CD4-positive, alpha-beta T cell treated with Interleukin-15 for 4 hours (primary cell): ENCODE measurements around the gene GPR141.

ENCODE experiments used
- DNase-seq: peaks from one replicate; pipeline ENCODE4 v3.0.0-alpha.2; 2020; ENCODE audit warnings: low spot score

The GPR141 gene

DNA sequence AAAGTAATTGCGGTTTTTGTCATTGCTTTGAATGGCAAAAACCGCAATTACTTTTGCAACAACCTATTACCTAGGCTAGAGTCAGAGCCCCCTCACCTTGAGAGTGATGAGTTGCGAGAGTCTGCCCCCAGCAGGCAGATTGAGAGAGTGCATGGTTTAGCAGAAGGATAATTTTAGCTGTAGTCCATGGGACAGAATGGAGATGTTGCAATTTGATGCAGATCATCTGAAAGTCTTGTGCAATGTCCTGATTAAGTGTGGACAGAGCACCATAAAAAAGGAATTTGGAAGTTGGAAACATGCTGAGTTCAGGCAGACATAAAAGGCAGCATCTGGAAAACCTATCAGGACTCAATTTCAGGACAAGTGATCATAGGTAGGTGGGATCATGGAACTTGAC is 48.7 kb downstream of the GPR141 start:
- DNase-seq = peak; percentile 19

DNA sequence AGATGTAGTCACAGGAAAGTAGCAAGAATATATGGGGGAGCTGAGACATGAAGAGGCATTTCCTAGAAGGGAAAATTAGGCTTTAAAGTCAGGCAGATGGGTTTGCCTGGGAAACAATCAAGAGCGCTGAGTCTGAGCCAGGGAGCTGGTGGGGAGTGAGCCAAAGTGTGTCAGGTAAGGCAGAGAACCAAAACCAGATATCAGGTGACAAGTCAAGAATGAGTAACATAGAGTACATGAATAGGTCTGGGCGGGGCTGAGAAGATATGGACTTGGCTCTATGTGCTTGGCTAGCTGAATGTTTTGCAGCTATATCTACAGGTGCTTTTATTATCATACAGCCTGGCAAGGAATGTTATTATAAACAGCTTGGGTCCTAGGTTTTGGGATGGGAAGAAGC is 49.3 kb downstream of the GPR141 start:
- no peak for DNase-seq

DNA sequence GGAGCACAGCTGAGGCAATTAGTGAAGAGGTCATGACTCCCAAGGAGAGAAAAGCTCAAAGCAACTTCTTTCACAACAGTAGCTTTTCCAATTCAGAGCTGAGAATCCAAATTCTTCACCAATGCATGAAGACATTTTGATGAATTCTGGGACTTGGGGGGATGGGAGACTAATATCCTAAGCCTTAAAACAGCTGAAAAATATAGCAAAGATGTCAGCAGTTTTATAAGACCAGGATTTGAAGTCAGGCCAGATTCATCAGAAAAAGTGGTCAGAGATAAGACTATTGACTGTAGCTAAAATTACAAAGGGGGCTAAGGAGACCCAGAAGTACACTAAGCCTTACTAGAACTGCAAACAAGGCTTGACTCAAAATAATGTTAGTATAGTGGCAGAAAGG is 51.6 kb downstream of the GPR141 start:
- no peak for DNase-seq

DNA sequence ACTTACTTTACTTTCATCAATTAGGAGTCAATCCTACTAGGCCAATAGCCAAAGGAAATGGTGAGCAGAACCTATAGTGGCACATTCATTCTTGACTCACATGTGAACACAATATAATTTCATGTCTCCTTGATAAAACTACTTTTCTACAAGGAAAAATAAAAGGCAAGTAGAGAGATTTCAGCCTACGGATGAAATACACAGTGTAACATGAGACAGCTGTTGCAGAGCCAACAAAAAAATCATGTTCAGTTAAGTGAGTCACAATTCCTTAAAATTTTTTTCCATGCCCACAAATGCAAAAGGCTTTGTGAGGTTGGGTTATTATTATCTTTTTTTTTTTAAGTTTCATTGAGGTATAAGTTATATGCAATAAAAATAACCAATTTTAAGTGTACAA is 54.8 kb downstream of the GPR141 start:
- DNase-seq = no peak

DNA sequence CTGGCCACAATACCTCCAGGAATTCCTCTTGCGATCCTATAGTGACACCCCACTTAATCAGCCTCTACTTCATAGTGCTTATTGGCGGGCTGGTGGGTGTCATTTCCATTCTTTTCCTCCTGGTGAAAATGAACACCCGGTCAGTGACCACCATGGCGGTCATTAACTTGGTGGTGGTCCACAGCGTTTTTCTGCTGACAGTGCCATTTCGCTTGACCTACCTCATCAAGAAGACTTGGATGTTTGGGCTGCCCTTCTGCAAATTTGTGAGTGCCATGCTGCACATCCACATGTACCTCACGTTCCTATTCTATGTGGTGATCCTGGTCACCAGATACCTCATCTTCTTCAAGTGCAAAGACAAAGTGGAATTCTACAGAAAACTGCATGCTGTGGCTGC is 56.8 kb downstream of the GPR141 start:
- DNase-seq = no peak

DNA sequence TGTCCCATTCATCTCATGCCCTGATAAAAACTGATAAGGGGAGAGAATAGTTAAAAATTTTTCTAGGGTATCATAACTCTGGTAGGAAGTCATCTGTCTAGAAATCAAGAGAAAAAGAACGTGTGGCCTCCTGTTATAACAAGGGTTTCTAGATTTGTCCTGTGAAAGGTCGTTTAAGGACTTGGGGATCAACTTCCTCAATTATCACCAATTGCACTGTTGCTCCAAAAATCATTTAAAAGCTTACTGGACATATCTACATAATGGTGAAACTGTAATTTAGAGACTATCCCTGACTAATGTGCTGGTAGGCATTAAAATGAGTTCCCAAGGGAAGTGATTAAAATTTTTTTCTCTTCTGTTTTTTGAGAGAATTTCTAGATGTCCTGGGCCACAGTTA is 58.2 kb downstream of the GPR141 start:
- no peak for DNase-seq

DNA sequence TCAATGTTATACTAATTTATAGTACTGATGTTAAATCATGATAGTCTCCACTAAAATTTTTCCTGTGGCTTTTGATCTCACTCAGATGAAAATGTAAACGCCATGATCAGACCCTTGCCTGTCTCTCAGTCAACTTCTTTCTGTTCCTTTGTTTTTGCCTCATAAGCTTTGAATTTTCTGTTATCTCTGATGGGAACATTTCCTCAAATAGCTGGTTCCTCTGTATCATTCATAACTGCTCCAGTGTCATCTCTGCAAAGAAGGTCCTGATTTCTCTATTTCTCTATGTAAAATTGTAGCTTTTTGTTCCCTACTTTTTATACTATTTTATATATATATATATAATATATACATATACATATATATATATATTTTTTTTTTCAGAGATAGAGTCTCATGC is 67.5 kb downstream of the GPR141 start:
- DNase-seq = no peak

DNA sequence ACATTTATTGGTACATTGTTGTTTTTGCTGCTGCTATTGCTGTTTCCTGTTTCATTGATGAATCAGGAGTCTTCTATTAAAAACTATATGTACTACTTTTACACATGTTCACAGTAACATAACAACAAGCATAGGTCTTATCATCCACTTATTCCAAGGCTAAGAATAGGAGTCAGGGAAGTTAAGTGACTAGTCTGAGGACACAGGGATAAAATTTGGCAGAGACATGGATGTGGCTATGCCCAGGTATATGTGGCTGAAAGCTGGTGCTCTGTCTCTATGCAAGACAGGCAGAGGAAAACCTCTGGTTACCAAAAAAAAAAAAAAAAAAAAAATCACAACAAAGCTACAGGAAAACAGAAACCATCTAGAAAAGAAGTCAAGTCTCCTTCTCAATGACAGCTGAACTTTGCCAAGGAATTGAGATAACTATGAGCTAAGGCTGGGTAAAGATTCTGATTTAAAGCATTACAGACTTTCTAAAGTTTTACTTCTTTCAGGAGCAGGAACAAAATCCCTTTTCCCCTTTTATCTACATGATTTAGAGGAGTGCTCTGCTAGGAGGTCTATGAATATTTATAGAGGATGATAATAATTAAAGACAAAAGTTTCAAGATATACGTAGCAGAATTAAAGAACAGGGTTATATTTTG is 70.0 kb downstream of the GPR141 start:
- no peak for DNase-seq

DNA sequence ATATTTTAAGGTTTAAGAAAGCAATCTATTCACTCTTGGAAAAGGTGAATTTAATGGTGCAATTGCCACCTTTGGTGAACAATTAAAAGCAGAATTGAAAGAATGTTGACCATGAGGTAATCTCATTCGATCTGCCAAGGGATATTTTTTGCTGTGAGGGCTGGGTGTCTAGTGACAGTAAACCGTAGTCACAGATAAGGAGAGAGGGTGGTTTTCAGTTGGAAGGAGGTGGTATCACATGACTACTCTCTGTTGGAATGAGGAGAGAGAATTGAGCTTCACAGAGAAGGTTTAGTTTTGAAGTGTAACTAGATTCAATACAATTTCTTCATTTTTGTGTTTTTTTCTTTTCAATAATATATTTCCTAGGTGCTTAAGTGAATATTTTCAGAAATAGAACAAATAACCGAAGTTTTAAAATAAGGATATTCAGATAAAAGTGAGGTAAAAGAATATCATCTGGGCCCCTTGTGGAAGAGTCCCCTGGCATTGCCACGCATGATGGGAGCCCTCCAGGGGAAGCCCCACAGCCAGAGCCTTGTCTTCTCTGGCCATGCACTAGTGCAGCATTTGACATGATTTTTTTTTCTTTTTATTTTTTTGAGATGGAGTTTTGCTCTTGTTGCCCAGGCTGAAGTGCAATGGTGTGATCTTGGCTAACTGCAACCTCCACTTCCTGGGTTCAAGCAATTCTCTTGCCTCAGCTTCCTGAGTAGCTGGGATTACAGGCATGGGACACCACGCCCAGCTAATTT is 73.4 kb downstream of the GPR141 start:
- no peak for DNase-seq

DNA sequence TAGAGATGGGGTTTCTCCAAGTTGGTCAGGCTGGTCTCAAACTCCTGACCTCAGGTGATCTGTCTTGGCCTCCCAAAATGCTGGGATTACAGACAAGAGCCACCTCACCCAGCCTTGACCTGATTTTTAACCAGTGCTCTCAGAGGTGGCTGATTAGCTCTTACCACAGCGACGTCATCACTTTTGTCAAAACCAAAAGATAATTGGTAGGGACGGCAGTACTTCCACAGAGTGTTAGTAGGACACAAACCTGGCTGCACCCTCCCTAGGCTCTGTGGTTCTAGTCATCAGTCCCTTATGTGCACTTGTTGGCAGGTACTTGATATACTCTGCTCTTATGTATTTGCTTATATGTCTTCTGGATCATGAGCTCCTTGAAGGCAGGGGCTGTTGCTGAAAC is 74.0 kb downstream of the GPR141 start:
- DNase-seq = no peak

DNA sequence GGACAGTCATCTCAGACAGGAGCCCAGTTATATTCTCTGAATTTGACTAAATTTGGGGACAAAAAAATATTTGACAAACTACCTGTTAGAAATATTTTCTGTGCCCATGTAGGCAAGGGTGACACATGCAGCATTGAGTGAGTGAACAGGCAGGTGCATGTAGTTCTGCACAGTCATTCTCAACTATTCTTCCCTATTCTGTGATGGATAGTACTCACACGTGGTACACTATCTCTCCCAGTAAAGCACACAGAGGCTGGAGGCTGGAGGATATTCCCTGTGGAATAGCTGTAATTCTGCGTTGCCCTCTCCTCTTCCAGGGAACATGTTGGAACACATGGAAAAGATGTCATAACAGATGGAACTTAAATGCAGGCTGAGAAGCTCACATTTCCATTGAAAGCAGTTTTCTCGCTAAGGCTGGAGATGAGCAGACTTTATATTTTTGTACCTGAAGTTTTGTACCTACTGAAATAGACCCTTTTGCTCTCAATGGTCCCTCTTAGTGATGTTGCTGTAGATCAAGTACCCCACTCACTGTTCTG is 75.0 kb downstream of the GPR141 start:
- DNase-seq = no peak

DNA sequence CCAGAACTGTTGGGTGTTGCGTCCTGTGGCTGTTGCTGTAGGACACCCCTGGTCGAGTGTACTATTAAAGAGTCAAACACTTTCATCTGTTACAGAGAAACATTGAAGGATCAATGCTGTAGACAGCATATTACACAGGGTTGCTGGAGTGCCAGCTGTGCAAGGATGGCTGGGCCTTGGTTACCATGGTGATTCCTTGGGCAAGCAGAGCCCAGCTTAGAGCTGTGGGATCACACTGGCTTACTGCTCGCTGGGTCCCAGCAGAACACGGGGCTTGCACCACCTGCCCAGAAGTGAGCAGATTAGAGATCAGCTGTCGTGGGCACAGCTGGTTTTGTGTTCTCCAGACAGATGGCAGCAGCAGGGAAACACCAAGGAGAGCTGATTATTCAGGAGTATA is 76.0 kb downstream of the GPR141 start:
- DNase-seq = no peak

DNA sequence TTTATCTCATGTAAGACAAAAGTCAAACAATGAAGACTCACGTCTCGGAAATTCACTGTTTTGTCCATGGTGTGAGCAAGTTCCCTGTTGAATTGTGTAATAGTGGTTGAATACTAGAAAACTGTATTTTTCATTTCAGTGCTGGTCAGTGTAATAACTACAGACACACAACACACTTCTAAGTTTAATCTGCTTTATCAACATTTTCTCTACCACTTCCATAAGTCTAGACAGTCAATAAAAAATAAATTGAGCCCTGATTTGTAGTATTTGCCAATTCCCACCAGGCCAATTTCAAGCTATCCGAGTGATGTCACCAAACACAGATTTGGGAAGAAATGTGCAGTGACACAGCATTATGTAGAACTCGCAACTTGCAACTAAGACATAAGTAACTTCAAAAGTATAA is 81.9 kb downstream of the GPR141 start:
- no peak for DNase-seq

DNA sequence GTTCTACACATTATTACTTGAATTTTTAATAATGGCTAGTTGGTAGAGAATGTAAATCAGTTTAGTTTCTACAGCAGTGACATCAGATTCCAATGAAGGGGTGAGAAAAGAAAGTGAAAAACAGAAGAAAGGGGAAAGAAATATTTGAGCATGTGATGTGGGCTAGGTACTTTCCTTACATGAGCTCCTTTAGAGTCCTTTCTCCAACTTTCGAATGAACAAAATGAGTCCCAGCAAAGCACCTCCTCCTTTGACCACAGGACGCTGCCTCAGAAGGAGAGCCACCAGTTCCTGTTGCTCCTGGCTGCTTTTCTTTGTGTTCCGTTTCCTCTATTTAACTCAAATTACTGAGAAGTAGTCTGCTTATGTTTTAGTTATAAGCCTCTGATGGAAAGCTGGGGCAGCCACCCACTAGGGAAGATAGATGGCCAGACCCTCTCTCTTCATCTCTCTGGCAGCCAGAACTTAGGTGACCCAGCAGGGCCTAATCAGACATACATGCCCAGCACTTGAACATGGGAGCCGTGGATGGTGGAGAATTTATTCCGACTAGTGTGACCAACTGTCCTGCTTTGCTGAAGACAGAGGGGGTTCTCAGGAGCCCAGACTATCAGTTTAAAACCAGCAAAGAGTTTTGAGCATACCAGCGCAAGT is 82.4 kb downstream of the GPR141 start:
- no peak for DNase-seq

DNA sequence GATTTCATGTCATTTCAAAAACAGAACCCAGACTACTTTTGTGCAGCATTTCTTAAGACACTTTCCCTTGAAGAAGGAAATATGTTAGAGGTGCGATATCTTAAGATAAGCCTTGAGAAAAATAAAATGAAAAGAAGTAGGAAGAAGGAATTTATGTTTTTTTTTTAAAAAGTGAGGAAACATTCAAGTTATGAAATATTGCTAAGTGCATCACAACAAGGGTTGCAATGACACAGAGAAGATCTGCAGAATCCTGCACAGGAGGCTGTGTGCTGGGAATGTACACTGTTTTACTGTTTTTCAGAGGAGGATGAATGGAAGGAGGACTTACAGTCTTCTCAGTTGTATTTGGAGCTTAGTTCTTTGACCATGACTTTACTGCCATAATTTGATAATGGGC is 85.0 kb downstream of the GPR141 start:
- no peak for DNase-seq

DNA sequence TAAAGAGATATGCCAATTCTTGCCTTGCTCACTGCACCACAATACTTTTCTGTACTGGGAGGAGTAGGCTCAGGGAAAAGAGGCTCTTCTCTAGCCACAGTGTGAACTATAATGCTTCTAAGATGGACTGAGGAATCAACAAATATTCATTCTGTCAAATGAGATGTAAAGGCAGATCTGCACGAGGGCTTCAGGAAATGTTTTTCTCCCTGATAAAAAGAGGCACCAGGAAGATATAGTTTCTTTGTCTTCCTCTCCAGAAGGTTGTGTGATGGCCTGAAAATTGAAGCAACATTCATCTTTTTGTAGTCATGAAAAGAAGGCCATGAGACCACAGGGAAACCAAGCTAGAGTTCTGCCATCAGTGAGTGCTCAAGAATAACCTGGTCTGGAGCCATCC is 85.7 kb downstream of the GPR141 start:
- no peak for DNase-seq

DNA sequence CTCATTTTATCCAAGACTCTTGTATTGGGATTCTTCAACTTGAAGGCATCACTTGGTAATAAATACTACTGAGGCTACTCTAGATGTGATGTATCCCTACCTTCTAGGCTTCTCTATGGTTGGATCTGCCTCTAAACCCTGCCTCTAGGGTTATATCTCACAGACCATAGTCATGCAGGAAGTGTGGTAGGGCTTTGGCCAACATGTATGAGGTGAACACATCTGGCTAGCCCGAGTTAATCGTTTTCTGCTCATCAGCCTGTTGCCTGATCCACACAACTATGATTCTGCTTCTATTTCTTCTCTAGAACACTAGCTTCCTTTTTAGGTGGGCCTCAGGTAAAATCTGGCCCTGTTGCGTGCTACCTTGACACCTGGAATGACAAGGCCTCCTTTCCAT is 86.2 kb downstream of the GPR141 start:
- no peak for DNase-seq

DNA sequence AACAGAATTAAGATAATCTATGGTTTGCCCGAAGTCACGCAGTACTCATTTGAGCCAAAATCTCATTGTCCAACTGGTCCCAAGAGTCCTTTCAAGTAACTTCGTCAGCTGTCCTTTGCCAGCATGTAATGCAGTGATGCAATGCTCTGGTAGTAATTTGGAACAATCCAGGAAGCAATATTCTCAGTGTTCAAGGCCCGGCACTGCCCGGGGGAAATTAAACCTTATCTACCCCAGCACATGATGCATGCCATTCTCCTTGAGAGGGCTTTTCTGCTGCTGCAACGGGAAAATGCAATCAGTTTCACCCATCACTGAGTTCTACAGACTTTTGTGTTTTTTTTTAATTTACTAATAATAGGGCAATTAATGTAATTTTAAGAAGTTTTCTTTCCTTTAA is 87.3 kb downstream of the GPR141 start:
- DNase-seq = no peak

DNA sequence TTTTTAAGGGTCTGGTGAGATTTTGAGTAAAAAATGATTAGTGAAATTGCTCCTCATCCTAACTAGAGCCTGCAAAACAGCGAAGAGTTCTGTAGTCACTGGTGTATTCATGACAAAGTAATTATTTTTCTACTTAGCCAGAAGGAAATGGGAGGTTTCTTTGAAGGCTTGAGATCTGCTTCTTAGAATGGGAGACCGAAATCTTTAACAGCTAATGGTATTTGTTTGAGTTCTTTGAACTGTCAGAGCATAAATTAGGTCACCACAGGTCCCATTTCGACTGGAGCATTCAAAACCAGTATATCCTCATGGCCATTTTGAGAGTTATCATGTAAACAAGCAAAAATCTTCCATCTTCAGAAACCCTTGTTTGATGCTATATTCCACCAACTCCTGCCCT is 87.8 kb downstream of the GPR141 start:
- no peak for DNase-seq

DNA sequence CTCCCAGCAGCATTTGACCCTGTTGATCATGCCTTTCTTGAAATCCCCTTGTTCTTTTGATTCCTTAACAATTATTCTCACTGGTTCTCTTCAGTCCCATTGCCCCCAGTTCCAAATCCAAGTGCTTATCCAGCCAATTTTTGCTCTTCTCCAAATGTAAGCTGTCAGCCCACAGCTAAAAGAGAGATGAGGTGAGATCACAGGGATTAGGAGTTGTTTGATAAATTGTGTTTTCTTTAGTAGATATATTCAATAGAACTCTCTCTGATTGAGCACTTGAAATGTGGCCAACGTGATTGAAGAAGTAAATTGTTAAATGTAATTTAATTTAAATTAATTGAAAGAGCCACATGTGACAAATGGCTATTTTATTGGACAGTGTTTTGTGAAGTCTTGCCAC is 88.2 kb downstream of the GPR141 start:
- no peak for DNase-seq

DNA sequence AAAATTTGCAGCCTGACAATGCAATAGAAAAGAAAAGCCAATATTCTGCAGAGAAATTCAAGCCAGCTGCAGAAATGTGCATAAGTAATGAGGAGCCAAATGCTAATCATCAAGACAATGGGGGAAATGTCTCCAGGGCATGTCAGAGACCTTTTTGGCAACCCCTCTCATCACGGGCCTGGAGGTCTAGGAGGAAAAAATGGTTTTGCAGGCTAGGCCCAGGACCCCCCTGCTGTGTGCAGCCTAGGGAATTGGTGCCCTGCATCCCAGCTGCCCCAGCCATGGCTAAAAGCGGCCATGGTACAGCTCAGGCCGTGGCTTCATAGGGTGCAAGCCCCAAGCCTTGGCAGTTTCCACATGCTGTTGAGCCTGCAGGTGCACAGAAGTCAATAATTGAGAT is 92.4 kb downstream of the GPR141 start:
- DNase-seq = no peak

DNA sequence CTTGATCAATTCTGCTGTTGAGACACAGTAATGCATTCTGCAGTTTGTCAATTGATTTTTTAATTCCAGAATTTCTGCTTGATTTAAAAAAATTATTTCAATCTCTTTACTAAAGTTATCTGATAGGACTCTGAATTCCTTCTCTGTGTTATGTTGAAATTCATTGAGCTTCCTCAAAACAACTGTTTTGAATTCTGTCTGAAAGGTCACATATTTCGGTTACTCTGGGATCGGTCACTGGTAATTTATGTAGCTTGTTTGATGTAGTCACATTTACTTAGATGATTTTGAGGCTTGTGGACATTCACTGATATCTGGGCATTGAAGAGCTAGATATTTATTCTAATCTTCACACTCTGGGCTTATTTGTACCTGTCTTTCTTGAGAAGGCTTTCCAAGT is 97.6 kb downstream of the GPR141 start:
- no peak for DNase-seq

DNA sequence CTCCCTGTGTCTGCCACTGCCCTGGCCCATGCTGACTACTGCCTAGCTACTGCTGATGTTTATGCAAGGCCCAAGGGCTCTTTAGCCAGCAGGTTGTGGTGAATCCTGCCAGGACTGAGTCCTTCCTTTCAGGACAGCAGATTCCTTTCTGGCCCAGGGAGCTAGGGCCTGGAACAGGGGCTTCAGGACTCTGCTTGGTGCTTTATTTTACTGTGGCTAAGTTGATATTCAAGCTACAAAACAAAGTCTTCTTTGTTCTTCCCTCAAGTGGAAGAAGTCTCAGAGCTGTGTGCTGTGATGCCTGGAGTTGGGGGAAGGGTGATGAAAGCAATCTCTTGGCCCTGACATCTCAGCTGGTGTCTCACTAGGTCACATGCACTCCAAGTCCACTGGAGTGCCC is 98.6 kb downstream of the GPR141 start:
- DNase-seq = no peak
